SK-N-SH (cell line): ENCODE data around the gene KLHDC7A. TPM values are rescaled to one million over a fixed set of nuclear protein-coding genes. Genes with fewer than 3 reads are reported as not detected.

Experiments
- CTCF ChIA-PET: fragments of 300-600, 350-600 bp; formaldehyde crosslinking; extraction: SDS; loops from one replicate; lab custom pipeline; 2021; lab: Yijun Ruan, JAX
- POLR2A ChIA-PET: fragments of 350-600 bp; sonication (Branson Sonifier 250); formaldehyde crosslinking; extraction: SDS; loops from one replicate; lab custom pipeline; 2020; ENCODE audit warnings: antibody characterized with exemption, inconsistent platforms; lab: Yijun Ruan, JAX
- DNase-seq: peaks from one replicate; pipeline ENCODE4 v3.0.0; 2012
- H2AFZ ChIP-seq: fragments of 200-600 bp; sonication (generic); 2 replicates; pipeline ENCODE4 v1.8.1; 2016; ENCODE audit warnings: antibody characterized with exemption, mild to moderate bottlenecking, low read depth
- H3F3A ChIP-seq: fragments of 200-600 bp; sonication (generic); replicated peaks from 2 replicates; pipeline ENCODE3; 2016; ENCODE audit warnings: antibody characterized with exemption, mild to moderate bottlenecking; ENCODE audit not compliant: insufficient read depth
- H3K27ac ChIP-seq, 2 experiments: fragments of 200-500 bp in 1 of 2; fragments of 200-600 bp in 1 of 2; sonication (Bioruptor generic) in 1 of 2; sonication (generic), shearing (Covaris generic) in 1 of 2; 2 replicates each; pipeline versions ENCODE4 v1.5.1 to v1.6.1; 2014 to 2016; ENCODE audit warnings: low read depth in 2 of 2, inconsistent platforms in 1 of 2, low read length in 1 of 2, mild to moderate bottlenecking in 1 of 2, mixed read lengths in 1 of 2
- H3K27me3 ChIP-seq: fragments of 200-600 bp; sonication (generic), shearing (Covaris generic); 2 replicates; pipeline ENCODE4 v1.6.1; 2016; ENCODE audit warnings: mixed run types; ENCODE audit not compliant: insufficient read depth
- H3K36me3 ChIP-seq, 2 experiments: fragments of 200-500 bp in 1 of 2; fragments of 200-600 bp in 1 of 2; sonication (Bioruptor generic) in 1 of 2; sonication (generic) in 1 of 2; replicated peaks in 1 of 2; 2 replicates each; pipeline versions ENCODE3 to v1.5.1; 2014 to 2016; ENCODE audit warnings: low read length in 1 of 2, mild to moderate bottlenecking in 1 of 2; ENCODE audit not compliant: insufficient read depth in 2 of 2, control insufficient read depth in 1 of 2
- H3K4me1 ChIP-seq, 2 experiments: fragments of 200-500 bp in 1 of 2; fragments of 200-600 bp in 1 of 2; sonication (Bioruptor generic) in 1 of 2; sonication (generic), shearing (Covaris generic) in 1 of 2; 2 replicates each; pipeline versions ENCODE4 v1.5.1 to v1.6.1; 2014 to 2016; ENCODE audit warnings: low read depth in 1 of 2, low read length in 1 of 2, mixed run types in 1 of 2; ENCODE audit not compliant: insufficient read depth in 2 of 2, control insufficient read depth in 1 of 2
- H3K4me2 ChIP-seq: fragments of 200-600 bp; sonication (generic), shearing (Covaris generic); 2 replicates; pipeline ENCODE4 v1.6.1; 2017; ENCODE audit warnings: mixed run types
- H3K4me3 ChIP-seq, 2 experiments: fragments of 200-500 bp in 1 of 2; fragments of 200-600 bp in 1 of 2; sonication (Bioruptor generic) in 1 of 2; sonication (generic), shearing (Covaris generic) in 1 of 2; 2 replicates each; pipeline versions ENCODE4 v1.5.1 to v1.8.1; 2014 to 2016; ENCODE audit warnings: low read depth in 2 of 2, inconsistent platforms in 1 of 2, low read length in 1 of 2, mild to moderate bottlenecking in 1 of 2, mixed read lengths in 1 of 2, moderate library complexity in 1 of 2
- H3K79me2 ChIP-seq: fragments of 200-600 bp; sonication (generic); 2 replicates; pipeline ENCODE4 v1.8.1; 2017; ENCODE audit warnings: mild to moderate bottlenecking; ENCODE audit not compliant: insufficient read depth
- H3K9ac ChIP-seq: fragments of 200-600 bp; sonication (generic); 2 replicates; pipeline ENCODE4 v1.6.1; 2017; ENCODE audit warnings: mixed run types
- H3K9me2 ChIP-seq: fragments of 200-600 bp; sonication (generic); 2 replicates; pipeline ENCODE4 v1.6.1; 2017; ENCODE audit warnings: mixed run types
- H3K9me3 ChIP-seq: fragments of 200-600 bp; sonication (generic); 2 replicates; pipeline ENCODE4 v1.6.1; 2017; ENCODE audit warnings: mixed run types, mild to moderate bottlenecking, moderate library complexity
- H4K20me1 ChIP-seq: fragments of 200-600 bp; sonication (generic); 2 replicates; pipeline ENCODE4 v1.6.1; 2017; ENCODE audit warnings: mild to moderate bottlenecking, mixed run types; ENCODE audit not compliant: insufficient read depth
- ELF1 ChIP-seq: IDR thresholded peaks from 2 replicates; pipeline ENCODE4 v1.4.0; 2012
- EP300 ChIP-seq, 2 experiments: IDR thresholded peaks; 2 replicates each; pipeline versions ENCODE4 v1.4.0 to v1.6.1; 2012; ENCODE audit warnings: borderline replicate concordance in 1 of 2, low read depth in 1 of 2, low read length in 1 of 2
- FOSL2 ChIP-seq: IDR thresholded peaks from 2 replicates; pipeline ENCODE4 v1.4.0; 2012; ENCODE audit warnings: low read depth, mild to moderate bottlenecking, moderate library complexity, borderline replicate concordance
- FOXM1 ChIP-seq: IDR thresholded peaks from 2 replicates; pipeline ENCODE4 v1.4.0; 2012; ENCODE audit warnings: low read depth, mild to moderate bottlenecking
- JUND ChIP-seq: IDR thresholded peaks from 2 replicates; pipeline ENCODE4 v1.4.0; 2012
- MAX ChIP-seq: IDR thresholded peaks from 2 replicates; pipeline ENCODE4 v1.4.0; 2012; ENCODE audit warnings: low read depth
- MEF2A ChIP-seq: IDR thresholded peaks from 2 replicates; pipeline ENCODE4 v1.4.0; 2012; ENCODE audit warnings: low read depth, borderline replicate concordance
- NRF1 ChIP-seq: IDR thresholded peaks from 2 replicates; pipeline ENCODE4 v1.6.1; 2012; ENCODE audit warnings: low read depth, mild to moderate bottlenecking, low read length
- PBX3 ChIP-seq: IDR thresholded peaks from 2 replicates; pipeline ENCODE4; 2012
- RAD21 ChIP-seq: IDR thresholded peaks from 2 replicates; pipeline ENCODE4 v1.6.1; 2012; ENCODE audit warnings: mild to moderate bottlenecking, low read length
- REST ChIP-seq: IDR thresholded peaks from 2 replicates; pipeline ENCODE4 v1.6.1; 2012; ENCODE audit warnings: mild to moderate bottlenecking, low read depth, low read length, moderate library complexity
- RFX5 ChIP-seq: IDR thresholded peaks from 2 replicates; pipeline ENCODE4 v1.6.1; 2012; ENCODE audit warnings: mild to moderate bottlenecking, improper control_type of control experiment, low read length
- RXRA ChIP-seq: IDR thresholded peaks from 2 replicates; pipeline ENCODE4 v1.4.0; 2012; ENCODE audit warnings: low read depth, mild to moderate bottlenecking, borderline replicate concordance
- SMC3 ChIP-seq: IDR thresholded peaks from 2 replicates; pipeline ENCODE4 v1.6.1; 2012; ENCODE audit warnings: low read depth, low read length, improper control_type of control experiment
- TAF1 ChIP-seq: IDR thresholded peaks from 2 replicates; pipeline ENCODE4 v1.6.1; 2012; ENCODE audit warnings: low read depth, mild to moderate bottlenecking, low read length, moderate library complexity, borderline replicate concordance
- TEAD4 ChIP-seq: IDR thresholded peaks from 2 replicates; pipeline ENCODE4 v1.4.0; 2012; ENCODE audit warnings: mild to moderate bottlenecking, borderline replicate concordance; ENCODE audit not compliant: insufficient read depth
- USF2 ChIP-seq: fragments of 150-350 bp; IDR thresholded peaks from 2 replicates; pipeline ENCODE4 v1.6.1; 2017; ENCODE audit warnings: antibody characterized with exemption, low read length, low read depth, borderline replicate concordance
- YY1 ChIP-seq: IDR thresholded peaks from 2 replicates; pipeline ENCODE4 v1.4.0; 2012; ENCODE audit warnings: low read depth, mild to moderate bottlenecking
- ZBTB33 ChIP-seq: IDR thresholded peaks from 2 replicates; pipeline ENCODE4 v1.4.0; 2012; ENCODE audit warnings: low read depth, borderline replicate concordance
- WGBS: methylation state at CpG from one replicate; pipeline ENCODE4 v1.1.6; 2017; ENCODE audit warnings: low lambda C conversion rate; 5-methylcytosine and 5-hydroxymethylcytosine counted together
- polyA plus RNA-seq, 3 experiments: library from polyadenylated mRNA; depleted of rRNA; stranded (reverse); fragments of >200 nt; gene quantifications; 2 replicates each; pipeline ENCODE4 v1.2.3, GENCODE V29; 2012

KLHDC7A gene
- polyA plus RNA-seq, 1 of the 3 experiments (the other 2 are of a cell fraction), result not detected

GRCh38 chr1:18515120-18515667 lies 34.5 kb downstream of the KLHDC7A start:
- no peak overlapping the region for H2AFZ ChIP-seq
- no peak overlapping the region for H3K4me2 ChIP-seq
- CTCF ChIA-PET, result interaction anchor here (1.4 to 2.0 kb wide), 3 partner anchors 10 to 82 kb away, joined by 3 to 9 read pairs (median 6); no protein-coding TSS in a partner anchor
- DNase-seq, result no peak
- 2% methylated on average over 1 of the region's 1 CpG for WGBS
- H3K36me3 ChIP-seq, result no peaks in the 10 kb centered on the region
- peaks cover 0 to 7% of the 10 kb centered on the region in 2 experiments; a peak in 1 of 4 replicates for H3K4me1 ChIP-seq
- H4K20me1 ChIP-seq, result no peaks in the 10 kb centered on the region
- TF ChIP-seq MAX, result no peak
- no peak for TF ChIP-seq FOXM1
- TF ChIP-seq REST, result no peak
- TF ChIP-seq, all 33 proteins: peak for 0
- Histone ChIP-seq H3K9me2 (no peaks in the 10 kb centered on the region), H3K27ac (no peak overlapping the region), H3K9ac (no peak overlapping the region), H3K9me3 (peaks cover 12% of the 10 kb centered on the region; the same call in 1 of the 2 replicates), H3K79me2 (no peaks in the 10 kb centered on the region), H3F3A (no peaks in the 10 kb centered on the region), H3K4me3 (no peak overlapping the region), H3K27me3 (no peaks in the 10 kb centered on the region)
- POLR2A ChIA-PET, result no interaction called here

- Histone ChIP-seq H3K9me2 (no peaks in the 10 kb centered on the region), H3K79me2 (no peaks in the 10 kb centered on the region), H3K4me1 (peaks cover 0 to 6% of the 10 kb centered on the region in 2 experiments; a peak in 1 of 4 replicates), H3K9ac (no peak overlapping the region), H3F3A (no peaks in the 10 kb centered on the region), H3K27me3 (no peaks in the 10 kb centered on the region), H2AFZ (no peak overlapping the region), H3K36me3 (no peaks in the 10 kb centered on the region), H3K27ac (no peak overlapping the region), H3K9me3 (peaks cover 12% of the 10 kb centered on the region; the same call in 1 of the 2 replicates), H3K4me3 (no peak overlapping the region), H4K20me1 (no peaks in the 10 kb centered on the region), H3K4me2 (no peak overlapping the region)
- ChIA-PET POLR2A (no interaction called here), CTCF (no interaction called here)
- DNase-seq, result no peak
- WGBS, result 3% methylated on average over 1 of the region's 1 CpG
- TF ChIP-seq FOSL2 (no peak), ELF1 (no peak), RXRA (no peak), PBX3 (no peak), JUND (no peak), TEAD4 (no peak), EP300 (IDR thresholded peaks at IDR 0.05; ENCODE audit: borderline replicate concordance in 1 of 2, low read depth in 1 of 2, low read length in 1 of 2) (no peak), RFX5 (no peak), NRF1 (no peak), YY1 (no peak), TAF1 (no peak), USF2 (no peak), RAD21 (no peak), ZBTB33 (no peak), MEF2A (no peak), SMC3 (no peak)
Measured at GRCh38 chr1:18516473-18516872, 35.7 kb downstream of the KLHDC7A start.
